Neural cell (in vitro differentiated cells): ENCODE measurements around the gene PPFIBP2.

Source experiments
- CTCF ChIP-seq: fragments of 450-650 bp; IDR thresholded peaks from 2 replicates; pipeline ENCODE4 v1.5.1; 2014; ENCODE audit warnings: antibody characterized with exemption, mild to moderate bottlenecking, moderate library complexity; ENCODE audit not compliant: poor library complexity, severe bottlenecking
- EP300 ChIP-seq: fragments of 450-650 bp; conservative IDR thresholded peaks from 2 replicates; pipeline ENCODE4 v1.6.1; 2014; ENCODE audit warnings: antibody characterized with exemption, mild to moderate bottlenecking, moderate library complexity; ENCODE audit not compliant: poor library complexity, severe bottlenecking
- EZH2 ChIP-seq: fragments of 200-600, 300-800 bp; shearing (Covaris generic), sonication (generic); IDR thresholded peaks from 2 replicates; pipeline ENCODE4 v1.6.1; 2014; ENCODE audit warnings: antibody characterized with exemption, low read length, borderline replicate concordance, mild to moderate bottlenecking; ENCODE audit not compliant: insufficient read depth, poor library complexity, severe bottlenecking
- POLR2AphosphoS5 ChIP-seq: IDR thresholded peaks from 2 replicates; pipeline ENCODE4 v1.6.1; 2012

- TF ChIP-seq CTCF (no peak), EZH2 (no peak), EP300 (no peak), POLR2AphosphoS5 (no peak)
Observed at GRCh38 chr11:7613394-7613720, 99.6 kb downstream of the PPFIBP2 start.
